HG02938 (cell line): Measurements from ENCODE around the gene RASGRF2.
"Not testable (repeated sequence)": the region's sequence is repeated elsewhere in the genome, so short reads cannot be mapped to it uniquely, and the experiment has no call there.

ENCODE experiments used
- ATAC-seq: cut with Tn5 transposase; IDR thresholded peaks from one replicate; pipeline ENCODE4 v1.9.1; 2021; ENCODE audit warnings: mild to moderate bottlenecking, moderate library complexity; ENCODE audit not compliant: unreplicated experiment

RASGRF2 gene

GRCh38 chr5:81068635-81069034, 108.5 kb downstream of the RASGRF2 start:
- no peak for ATAC-seq

- no peak for ATAC-seq
Measured at GRCh38 chr5:81069990-81070389, 109.8 kb downstream of the RASGRF2 start.

- ATAC-seq = no peak
Measured at GRCh38 chr5:81070571-81071255, 110.5 kb downstream of the RASGRF2 start.

- no peak for ATAC-seq
Measured at GRCh38 chr5:81075041-81075440, 114.9 kb downstream of the RASGRF2 start.

- no peak for ATAC-seq
Measured at GRCh38 chr5:81077105-81077504, 116.9 kb downstream of the RASGRF2 start.

- no peak for ATAC-seq
Measured at GRCh38 chr5:81078930-81079329, 118.8 kb downstream of the RASGRF2 start.

GRCh38 chr5:81080809-81081460, 120.8 kb downstream of the RASGRF2 start:
- ATAC-seq = no peak

GRCh38 chr5:81081461-81081835, 121.3 kb downstream of the RASGRF2 start:
- ATAC-seq = no peak

- ATAC-seq = no peak
Measured at GRCh38 chr5:81086881-81087281, 126.7 kb downstream of the RASGRF2 start.

GRCh38 chr5:81091199-81091598, 131.0 kb downstream of the RASGRF2 start:
- ATAC-seq = no peak

- ATAC-seq = no peak
Measured at GRCh38 chr5:81093536-81094196, 133.5 kb downstream of the RASGRF2 start.

GRCh38 chr5:81095835-81096234, 135.7 kb downstream of the RASGRF2 start:
- no peak for ATAC-seq

- ATAC-seq = no peak
Measured at GRCh38 chr5:81097713-81098112, 137.6 kb downstream of the RASGRF2 start.

GRCh38 chr5:81105261-81105877, 145.2 kb downstream of the RASGRF2 start:
- no peak for ATAC-seq

- ATAC-seq = no peak
Measured at GRCh38 chr5:81115261-81115660, 155.1 kb downstream of the RASGRF2 start.

- ATAC-seq = no peak
Measured at GRCh38 chr5:81117566-81117965, 157.4 kb downstream of the RASGRF2 start.

- ATAC-seq = no peak
Measured at GRCh38 chr5:81121273-81121672, 161.1 kb downstream of the RASGRF2 start.

- no peak for ATAC-seq
Measured at GRCh38 chr5:81121836-81122630, 161.9 kb downstream of the RASGRF2 start.

- not testable (repeated sequence) for ATAC-seq
Measured at GRCh38 chr5:81124689-81125088, 164.5 kb downstream of the RASGRF2 start.

- no peak for ATAC-seq
Measured at GRCh38 chr5:81125959-81126358, 165.8 kb downstream of the RASGRF2 start.

GRCh38 chr5:81128416-81128815, 168.3 kb downstream of the RASGRF2 start:
- no peak for ATAC-seq
